Neural cell (in vitro differentiated cells): ENCODE measurements around the gene SLC10A7. TPM values are rescaled to one million over a fixed set of nuclear protein-coding genes. Genes with fewer than 3 reads are reported as not detected.

Source experiments
- H2AFZ ChIP-seq: fragments of 200-600, 300-800 bp; sonication (generic), shearing (Covaris generic); 2 replicates; pipeline ENCODE4 v1.6.0; 2014; ENCODE audit warnings: low read depth, mild to moderate bottlenecking, antibody characterized with exemption, low read length, moderate library complexity
- H3F3A ChIP-seq: fragments of 200-600 bp; shearing (Covaris generic); 2 replicates; pipeline ENCODE4 v1.6.1; 2016; ENCODE audit warnings: mild to moderate bottlenecking, moderate library complexity, mixed read lengths, antibody characterized with exemption, low read length; ENCODE audit not compliant: insufficient read depth, poor library complexity, severe bottlenecking
- H3K27ac ChIP-seq: fragments of 200-600, 300-800 bp; sonication (generic), shearing (Covaris generic); 2 replicates; pipeline ENCODE4 v1.5.1; 2014; ENCODE audit warnings: mild to moderate bottlenecking, low read length, moderate library complexity
- H3K27me3 ChIP-seq: fragments of 300-800, 200-600 bp; sonication (generic), shearing (Covaris generic); 2 replicates; pipeline ENCODE4 v1.6.0; 2014; ENCODE audit warnings: mild to moderate bottlenecking, low read depth, low read length, moderate library complexity; ENCODE audit not compliant: insufficient read depth
- H3K36me3 ChIP-seq: fragments of 300-800, 200-600 bp; sonication (generic), shearing (Covaris generic); 2 replicates; pipeline ENCODE4 v1.5.1; 2014; ENCODE audit warnings: mild to moderate bottlenecking, antibody characterized with exemption, low read length, moderate library complexity; ENCODE audit not compliant: insufficient read depth
- H3K4me2 ChIP-seq: fragments of 300-800, 200-600 bp; sonication (generic), shearing (Covaris generic); 2 replicates; pipeline ENCODE4 v1.6.0; 2014; ENCODE audit warnings: mild to moderate bottlenecking, low read length
- H3K4me3 ChIP-seq: fragments of 300-800, 200-600 bp; sonication (generic), shearing (Covaris generic); 2 replicates; pipeline ENCODE4 v1.5.1; 2014; ENCODE audit warnings: mild to moderate bottlenecking, low read length, moderate library complexity
- H3K79me2 ChIP-seq: fragments of 200-600 bp; shearing (Covaris generic); replicated peaks from 2 replicates; pipeline ENCODE4 v1.6.0; 2014; ENCODE audit warnings: mild to moderate bottlenecking, low read length, moderate library complexity; ENCODE audit not compliant: insufficient read depth
- H3K9ac ChIP-seq: fragments of 300-800, 200-600 bp; sonication (generic), shearing (Covaris generic); 2 replicates; pipeline ENCODE4 v1.6.1; 2016; ENCODE audit warnings: mild to moderate bottlenecking, low read length, mixed read lengths
- H3K9me2 ChIP-seq: fragments of 200-600 bp; shearing (Covaris generic); 2 replicates; pipeline ENCODE4 v1.6.1; 2016; ENCODE audit warnings: mild to moderate bottlenecking, low read length, mixed read lengths; ENCODE audit not compliant: insufficient read depth
- H3K9me3 ChIP-seq: fragments of 200-600, 300-800 bp; sonication (generic), shearing (Covaris generic); 2 replicates; pipeline ENCODE4 v1.6.1; 2016; ENCODE audit warnings: mild to moderate bottlenecking, mixed run types, low read length, moderate library complexity, mixed read lengths
- H4K20me1 ChIP-seq: fragments of 200-600 bp; shearing (Covaris generic); 2 replicates; pipeline ENCODE4 v1.6.1; 2016; ENCODE audit warnings: mild to moderate bottlenecking, mixed run types; ENCODE audit not compliant: insufficient read depth
- CTCF ChIP-seq: fragments of 450-650 bp; IDR thresholded peaks from 2 replicates; pipeline ENCODE4 v1.5.1; 2014; ENCODE audit warnings: antibody characterized with exemption, mild to moderate bottlenecking, moderate library complexity; ENCODE audit not compliant: poor library complexity, severe bottlenecking
- EP300 ChIP-seq: fragments of 450-650 bp; conservative IDR thresholded peaks from 2 replicates; pipeline ENCODE4 v1.6.1; 2014; ENCODE audit warnings: antibody characterized with exemption, mild to moderate bottlenecking, moderate library complexity; ENCODE audit not compliant: poor library complexity, severe bottlenecking
- EZH2 ChIP-seq: fragments of 200-600, 300-800 bp; shearing (Covaris generic), sonication (generic); IDR thresholded peaks from 2 replicates; pipeline ENCODE4 v1.6.1; 2014; ENCODE audit warnings: antibody characterized with exemption, low read length, borderline replicate concordance, mild to moderate bottlenecking; ENCODE audit not compliant: insufficient read depth, poor library complexity, severe bottlenecking
- MXI1 ChIP-seq: fragments of 450-650 bp; conservative IDR thresholded peaks from 2 replicates; pipeline ENCODE4 v1.6.1; 2014; ENCODE audit warnings: antibody characterized with exemption, mild to moderate bottlenecking; ENCODE audit not compliant: poor library complexity, severe bottlenecking
- POLR2AphosphoS5 ChIP-seq: IDR thresholded peaks from 2 replicates; pipeline ENCODE4 v1.6.1; 2012
- RAD21 ChIP-seq: fragments of 450-650 bp; conservative IDR thresholded peaks from 2 replicates; pipeline ENCODE4 v1.6.1; 2014; ENCODE audit warnings: antibody characterized with exemption, mild to moderate bottlenecking, moderate library complexity
- SMC3 ChIP-seq: fragments of 450-650 bp; conservative IDR thresholded peaks from 2 replicates; pipeline ENCODE4 v1.6.1; 2014; ENCODE audit warnings: antibody characterized with exemption, mild to moderate bottlenecking, moderate library complexity; ENCODE audit not compliant: poor library complexity
- TAF1 ChIP-seq: IDR thresholded peaks from 2 replicates; pipeline ENCODE4 v1.6.1; 2012; ENCODE audit warnings: low read depth
- polyA plus RNA-seq: library from polyadenylated mRNA; depleted of rRNA; stranded (reverse); fragments of >200 nt; gene quantifications from 2 replicates; pipeline ENCODE4 v1.2.3, GENCODE V29; 2014
- TF ChIP-seq, protein P1 (sequence below): IDR thresholded peaks from 2 replicates; pipeline ENCODE4 v1.6.1; 2012; ENCODE audit warnings: borderline replicate concordance

The SLC10A7 gene
- polyA plus RNA-seq, 1 donor from 2014 or later: 5.5 TPM

- H3K4me3 ChIP-seq: no peak overlapping the region
- no peaks in the 10 kb centered on the region for H3K9me2 ChIP-seq
- no peaks in the 10 kb centered on the region for H3F3A ChIP-seq
- H3K4me2 ChIP-seq: no peak overlapping the region
- no peaks in the 10 kb centered on the region for H4K20me1 ChIP-seq
- no peaks in the 10 kb centered on the region for H3K9me3 ChIP-seq
- no peaks in the 10 kb centered on the region for H3K27me3 ChIP-seq
- H3K9ac ChIP-seq: no peak overlapping the region
- no peak overlapping the region for H3K27ac ChIP-seq
- H2AFZ ChIP-seq: no peak overlapping the region
- no peaks in the 10 kb centered on the region for H3K79me2 ChIP-seq
- no peaks in the 10 kb centered on the region for H3K36me3 ChIP-seq
- TF ChIP-seq SMC3 (no peak), EP300 (no peak), CTCF (no peak), POLR2AphosphoS5 (no peak), EZH2 (no peak), RAD21 (no peak), MXI1 (no peak), TAF1 (no peak)
- TF ChIP-seq, protein P1, sequence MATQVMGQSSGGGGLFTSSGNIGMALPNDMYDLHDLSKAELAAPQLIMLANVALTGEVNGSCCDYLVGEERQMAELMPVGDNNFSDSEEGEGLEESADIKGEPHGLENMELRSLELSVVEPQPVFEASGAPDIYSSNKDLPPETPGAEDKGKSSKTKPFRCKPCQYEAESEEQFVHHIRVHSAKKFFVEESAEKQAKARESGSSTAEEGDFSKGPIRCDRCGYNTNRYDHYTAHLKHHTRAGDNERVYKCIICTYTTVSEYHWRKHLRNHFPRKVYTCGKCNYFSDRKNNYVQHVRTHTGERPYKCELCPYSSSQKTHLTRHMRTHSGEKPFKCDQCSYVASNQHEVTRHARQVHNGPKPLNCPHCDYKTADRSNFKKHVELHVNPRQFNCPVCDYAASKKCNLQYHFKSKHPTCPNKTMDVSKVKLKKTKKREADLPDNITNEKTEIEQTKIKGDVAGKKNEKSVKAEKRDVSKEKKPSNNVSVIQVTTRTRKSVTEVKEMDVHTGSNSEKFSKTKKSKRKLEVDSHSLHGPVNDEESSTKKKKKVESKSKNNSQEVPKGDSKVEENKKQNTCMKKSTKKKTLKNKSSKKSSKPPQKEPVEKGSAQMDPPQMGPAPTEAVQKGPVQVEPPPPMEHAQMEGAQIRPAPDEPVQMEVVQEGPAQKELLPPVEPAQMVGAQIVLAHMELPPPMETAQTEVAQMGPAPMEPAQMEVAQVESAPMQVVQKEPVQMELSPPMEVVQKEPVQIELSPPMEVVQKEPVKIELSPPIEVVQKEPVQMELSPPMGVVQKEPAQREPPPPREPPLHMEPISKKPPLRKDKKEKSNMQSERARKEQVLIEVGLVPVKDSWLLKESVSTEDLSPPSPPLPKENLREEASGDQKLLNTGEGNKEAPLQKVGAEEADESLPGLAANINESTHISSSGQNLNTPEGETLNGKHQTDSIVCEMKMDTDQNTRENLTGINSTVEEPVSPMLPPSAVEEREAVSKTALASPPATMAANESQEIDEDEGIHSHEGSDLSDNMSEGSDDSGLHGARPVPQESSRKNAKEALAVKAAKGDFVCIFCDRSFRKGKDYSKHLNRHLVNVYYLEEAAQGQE: no peak
Observed at GRCh38 chr4:146212781-146213180, 309.0 kb downstream of the SLC10A7 start.

GRCh38 chr4:146211440-146211839, 310.3 kb downstream of the SLC10A7 start:
- Histone ChIP-seq H3K36me3 (no peaks in the 10 kb centered on the region), H3K4me3 (no peak overlapping the region), H3K9me2 (no peaks in the 10 kb centered on the region), H4K20me1 (no peaks in the 10 kb centered on the region), H3K9me3 (no peaks in the 10 kb centered on the region), H3K27me3 (no peaks in the 10 kb centered on the region), H3K27ac (no peak overlapping the region), H3K79me2 (no peaks in the 10 kb centered on the region), H2AFZ (no peak overlapping the region), H3F3A (no peaks in the 10 kb centered on the region), H3K9ac (no peak overlapping the region), H3K4me2 (no peak overlapping the region)
- TF ChIP-seq TAF1 (no peak), EZH2 (no peak), EP300 (no peak), SMC3 (no peak), MXI1 (no peak), CTCF (no peak), RAD21 (no peak)
- TF ChIP-seq, protein P1: no peak
